ENCODE results near the gene SMYD3.

- TF ChIP-seq RCOR1 (IDR thresholded peaks at IDR 0.05; ENCODE audit: insufficient replicate concordance, low read length) (no peak), CTCF (conservative IDR thresholded peaks at IDR 0.05; ENCODE audit: low read depth, low read length) (no peak), BHLHE40 (IDR thresholded peaks at IDR 0.05; ENCODE audit: low read depth, low read length) (no peak), POLR2A (IDR thresholded peaks at IDR 0.05; ENCODE audit: low read depth, low read length) (no peak), ELK1 (IDR thresholded peaks at IDR 0.05; ENCODE audit: borderline replicate concordance, low read depth, low read length) (no peak), RAD21 (IDR thresholded peaks at IDR 0.05; ENCODE audit: low read length) (no peak)
These were observed 519.1 kb downstream of the SMYD3 start for GRCh38 chr1:245987997-245988392.
